ENCODE measurements around the gene PTPRK. TPM values are rescaled to one million over a fixed set of nuclear protein-coding genes. Genes with fewer than 3 reads are reported as not detected.

Gene PTPRK
- total RNA-seq, 4 donors from 2014 or later, result 26.7 to 47.5 (median 41.4) TPM

- WGBS, 2 donors, result 45 to 62% methylated on average over 4 of the region's 4 CpGs
- TF ChIP-seq CTCF (IDR thresholded peaks at IDR 0.05) (no peak), POLR2A (IDR thresholded peaks at IDR 0.05) (no peak)
- intact Hi-C loops (cut with DNase I; ENCODE audit: low total_unique reads), result no loop called here
- H3K4me3 ChIP-seq (ENCODE audit: low read depth, poor library complexity, severe bottlenecking), result no peak overlapping the region
- DNase-seq (ENCODE audit: low spot score in 2 of 2), result no peak
Measured at GRCh38 chr6:128412680-128413079, 107.7 kb downstream of the PTPRK start.

- TF ChIP-seq CTCF (IDR thresholded peaks at IDR 0.05), result no peak
- TF ChIP-seq POLR2A (IDR thresholded peaks at IDR 0.05), result no peak
- intact Hi-C loops (cut with DNase I; ENCODE audit: low total_unique reads), result no loop called here
- 86 to 87% methylated on average over 4 of the region's 4 CpGs for WGBS, 2 donors
- no peak overlapping the region for H3K4me3 ChIP-seq (ENCODE audit: low read depth, poor library complexity, severe bottlenecking)
- no peak for DNase-seq (ENCODE audit: low spot score in 2 of 2)
Measured at GRCh38 chr6:128410584-128410983, 109.8 kb downstream of the PTPRK start.

GRCh38 chr6:128409003-128409402 is 111.4 kb downstream of the PTPRK start:
- DNase-seq (ENCODE audit: low spot score in 2 of 2), result no peak
- H3K4me3 ChIP-seq (ENCODE audit: low read depth, poor library complexity, severe bottlenecking), result no peak overlapping the region
- TF ChIP-seq POLR2A (IDR thresholded peaks at IDR 0.05) (no peak), CTCF (IDR thresholded peaks at IDR 0.05) (no peak)
- WGBS, 2 donors, result 79 to 100% methylated on average over 1 of the region's 1 CpG
- intact Hi-C loops (cut with DNase I; ENCODE audit: low total_unique reads), result no loop called here

GRCh38 chr6:128406453-128406852 is 113.9 kb downstream of the PTPRK start:
- intact Hi-C loops (cut with DNase I; ENCODE audit: low total_unique reads), result no loop called here
- WGBS, 2 donors, result 86 to 88% methylated on average over 1 of the region's 1 CpG
- TF ChIP-seq CTCF (IDR thresholded peaks at IDR 0.05), result no peak
- no peak for TF ChIP-seq POLR2A (IDR thresholded peaks at IDR 0.05)
- no peak for DNase-seq (ENCODE audit: low spot score in 2 of 2)
- H3K4me3 ChIP-seq (ENCODE audit: low read depth, poor library complexity, severe bottlenecking), result no peak overlapping the region

- no peak for DNase-seq (ENCODE audit: low spot score in 2 of 2)
- 77 to 82% methylated on average over 4 of the region's 4 CpGs for WGBS, 2 donors
- intact Hi-C loops (cut with DNase I; ENCODE audit: low total_unique reads), result no loop called here
- no peak for TF ChIP-seq CTCF (IDR thresholded peaks at IDR 0.05)
- no peak for TF ChIP-seq POLR2A (IDR thresholded peaks at IDR 0.05)
- no peak overlapping the region for H3K4me3 ChIP-seq (ENCODE audit: low read depth, poor library complexity, severe bottlenecking)
Measured at GRCh38 chr6:128403618-128404444, 116.6 kb downstream of the PTPRK start.

GRCh38 chr6:128400875-128401274 is 119.5 kb downstream of the PTPRK start:
- intact Hi-C loops (cut with DNase I; ENCODE audit: low total_unique reads), result no loop called here
- DNase-seq (ENCODE audit: low spot score in 2 of 2), result no peak
- WGBS, 2 donors, result 92 to 96% methylated on average over 4 of the region's 4 CpGs
- TF ChIP-seq POLR2A (IDR thresholded peaks at IDR 0.05) (no peak), CTCF (IDR thresholded peaks at IDR 0.05) (no peak)
- H3K4me3 ChIP-seq (ENCODE audit: low read depth, poor library complexity, severe bottlenecking), result no peak overlapping the region

Measured in lower leg skin (tissue), 4 donors.